ENCODE results near the gene PLEKHG4. TPM values are rescaled to one million over a fixed set of nuclear protein-coding genes. Genes with fewer than 3 reads are reported as not detected.

PLEKHG4 gene
- total and polyA plus RNA-seq, 9 of the 15 experiments (the other 6 are each of a cell fraction or from before 2014, with no cell fraction given): 3.7 to 36.8 (median 17.9) TPM

DNA sequence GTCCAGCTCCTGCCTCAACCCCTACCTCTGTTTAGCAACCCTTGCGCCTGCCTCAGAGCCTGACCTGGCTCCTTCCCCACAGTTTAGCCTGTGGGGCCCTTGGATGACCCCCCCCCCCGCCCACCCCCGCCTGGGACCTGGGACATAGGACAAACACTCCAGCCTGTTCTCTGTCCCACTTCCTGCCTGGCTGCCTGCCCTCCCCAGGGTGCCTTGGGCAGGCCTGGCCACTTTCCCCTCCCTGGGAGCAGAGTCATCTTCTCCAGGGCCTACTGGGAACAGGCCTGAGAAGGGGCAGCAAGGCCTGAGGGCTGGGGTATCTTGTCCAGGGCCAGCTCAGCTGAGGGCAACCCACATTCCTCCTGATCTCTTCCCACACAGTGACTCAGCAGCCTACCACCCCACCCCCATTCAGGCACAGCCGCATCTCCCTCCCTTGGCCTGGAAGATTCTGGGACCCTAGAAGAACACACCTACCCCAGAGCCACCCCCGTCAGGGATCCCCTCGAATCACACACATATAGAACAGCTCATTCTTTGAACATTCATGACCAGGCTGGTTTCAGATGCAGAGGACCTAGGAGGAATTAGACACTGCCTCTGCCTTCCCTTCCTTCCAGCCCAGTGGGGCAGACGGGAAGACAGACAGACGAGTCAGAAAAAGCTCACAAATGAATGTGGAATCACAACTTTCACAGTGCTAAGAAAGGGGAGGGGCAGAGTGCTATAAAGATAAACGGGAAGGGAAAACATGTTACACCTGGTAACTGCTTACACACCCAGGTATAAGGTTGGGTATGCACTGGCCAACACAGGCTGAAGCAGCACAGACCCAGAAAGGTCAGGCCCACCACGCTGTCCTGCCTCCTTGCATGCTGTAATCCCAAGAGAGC is 38.1 kb upstream of the PLEKHG4 start (continued):
- TF ChIP-seq PML (IDR thresholded peaks at IDR 0.05; ENCODE audit: low read length): no peak
- TF ChIP-seq, protein P1, sequence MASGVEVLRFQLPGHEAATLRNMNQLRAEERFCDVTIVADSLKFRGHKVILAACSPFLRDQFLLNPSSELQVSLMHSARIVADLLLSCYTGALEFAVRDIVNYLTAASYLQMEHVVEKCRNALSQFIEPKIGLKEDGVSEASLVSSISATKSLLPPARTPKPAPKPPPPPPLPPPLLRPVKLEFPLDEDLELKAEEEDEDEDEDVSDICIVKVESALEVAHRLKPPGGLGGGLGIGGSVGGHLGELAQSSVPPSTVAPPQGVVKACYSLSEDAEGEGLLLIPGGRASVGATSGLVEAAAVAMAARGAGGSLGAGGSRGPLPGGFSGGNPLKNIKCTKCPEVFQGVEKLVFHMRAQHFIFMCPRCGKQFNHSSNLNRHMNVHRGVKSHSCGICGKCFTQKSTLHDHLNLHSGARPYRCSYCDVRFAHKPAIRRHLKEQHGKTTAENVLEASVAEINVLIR (CRISPR knock-in tag; IDR thresholded peaks at IDR 0.05): no peak
- no peak for TF ChIP-seq HNRNPUL1 (IDR thresholded peaks at IDR 0.05; ENCODE audit: low read length)
- peak; percentile 25; the same call in 1 of the 2 replicates for TF ChIP-seq NFE2L1 (tag; IDR thresholded peaks at IDR 0.05; ENCODE audit: borderline replicate concordance, low read depth)
- TF ChIP-seq, protein P2, sequence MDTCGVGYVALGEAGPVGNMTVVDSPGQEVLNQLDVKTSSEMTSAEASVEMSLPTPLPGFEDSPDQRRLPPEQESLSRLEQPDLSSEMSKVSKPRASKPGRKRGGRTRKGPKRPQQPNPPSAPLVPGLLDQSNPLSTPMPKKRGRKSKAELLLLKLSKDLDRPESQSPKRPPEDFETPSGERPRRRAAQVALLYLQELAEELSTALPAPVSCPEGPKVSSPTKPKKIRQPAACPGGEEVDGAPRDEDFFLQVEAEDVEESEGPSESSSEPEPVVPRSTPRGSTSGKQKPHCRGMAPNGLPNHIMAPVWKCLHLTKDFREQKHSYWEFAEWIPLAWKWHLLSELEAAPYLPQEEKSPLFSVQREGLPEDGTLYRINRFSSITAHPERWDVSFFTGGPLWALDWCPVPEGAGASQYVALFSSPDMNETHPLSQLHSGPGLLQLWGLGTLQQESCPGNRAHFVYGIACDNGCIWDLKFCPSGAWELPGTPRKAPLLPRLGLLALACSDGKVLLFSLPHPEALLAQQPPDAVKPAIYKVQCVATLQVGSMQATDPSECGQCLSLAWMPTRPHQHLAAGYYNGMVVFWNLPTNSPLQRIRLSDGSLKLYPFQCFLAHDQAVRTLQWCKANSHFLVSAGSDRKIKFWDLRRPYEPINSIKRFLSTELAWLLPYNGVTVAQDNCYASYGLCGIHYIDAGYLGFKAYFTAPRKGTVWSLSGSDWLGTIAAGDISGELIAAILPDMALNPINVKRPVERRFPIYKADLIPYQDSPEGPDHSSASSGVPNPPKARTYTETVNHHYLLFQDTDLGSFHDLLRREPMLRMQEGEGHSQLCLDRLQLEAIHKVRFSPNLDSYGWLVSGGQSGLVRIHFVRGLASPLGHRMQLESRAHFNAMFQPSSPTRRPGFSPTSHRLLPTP (IDR thresholded peaks at IDR 0.05; ENCODE audit: borderline replicate concordance, extremely low read depth, insufficient read length): no peak
- TF ChIP-seq PHF20 (IDR thresholded peaks at IDR 0.05; ENCODE audit: partially characterized antibody): no peak
- TF ChIP-seq, protein P3, sequence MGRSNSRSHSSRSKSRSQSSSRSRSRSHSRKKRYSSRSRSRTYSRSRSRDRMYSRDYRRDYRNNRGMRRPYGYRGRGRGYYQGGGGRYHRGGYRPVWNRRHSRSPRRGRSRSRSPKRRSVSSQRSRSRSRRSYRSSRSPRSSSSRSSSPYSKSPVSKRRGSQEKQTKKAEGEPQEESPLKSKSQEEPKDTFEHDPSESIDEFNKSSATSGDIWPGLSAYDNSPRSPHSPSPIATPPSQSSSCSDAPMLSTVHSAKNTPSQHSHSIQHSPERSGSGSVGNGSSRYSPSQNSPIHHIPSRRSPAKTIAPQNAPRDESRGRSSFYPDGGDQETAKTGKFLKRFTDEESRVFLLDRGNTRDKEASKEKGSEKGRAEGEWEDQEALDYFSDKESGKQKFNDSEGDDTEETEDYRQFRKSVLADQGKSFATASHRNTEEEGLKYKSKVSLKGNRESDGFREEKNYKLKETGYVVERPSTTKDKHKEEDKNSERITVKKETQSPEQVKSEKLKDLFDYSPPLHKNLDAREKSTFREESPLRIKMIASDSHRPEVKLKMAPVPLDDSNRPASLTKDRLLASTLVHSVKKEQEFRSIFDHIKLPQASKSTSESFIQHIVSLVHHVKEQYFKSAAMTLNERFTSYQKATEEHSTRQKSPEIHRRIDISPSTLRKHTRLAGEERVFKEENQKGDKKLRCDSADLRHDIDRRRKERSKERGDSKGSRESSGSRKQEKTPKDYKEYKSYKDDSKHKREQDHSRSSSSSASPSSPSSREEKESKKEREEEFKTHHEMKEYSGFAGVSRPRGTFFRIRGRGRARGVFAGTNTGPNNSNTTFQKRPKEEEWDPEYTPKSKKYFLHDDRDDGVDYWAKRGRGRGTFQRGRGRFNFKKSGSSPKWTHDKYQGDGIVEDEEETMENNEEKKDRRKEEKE (IDR thresholded peaks at IDR 0.05; ENCODE audit: borderline replicate concordance in 1 of 2, control insufficient read depth in 1 of 2, low read depth in 2 of 2, low read length in 1 of 2): no peak
- TF ChIP-seq BMI1 (IDR thresholded peaks at IDR 0.05; ENCODE audit: low read length): no peak
- TF ChIP-seq, protein P4, sequence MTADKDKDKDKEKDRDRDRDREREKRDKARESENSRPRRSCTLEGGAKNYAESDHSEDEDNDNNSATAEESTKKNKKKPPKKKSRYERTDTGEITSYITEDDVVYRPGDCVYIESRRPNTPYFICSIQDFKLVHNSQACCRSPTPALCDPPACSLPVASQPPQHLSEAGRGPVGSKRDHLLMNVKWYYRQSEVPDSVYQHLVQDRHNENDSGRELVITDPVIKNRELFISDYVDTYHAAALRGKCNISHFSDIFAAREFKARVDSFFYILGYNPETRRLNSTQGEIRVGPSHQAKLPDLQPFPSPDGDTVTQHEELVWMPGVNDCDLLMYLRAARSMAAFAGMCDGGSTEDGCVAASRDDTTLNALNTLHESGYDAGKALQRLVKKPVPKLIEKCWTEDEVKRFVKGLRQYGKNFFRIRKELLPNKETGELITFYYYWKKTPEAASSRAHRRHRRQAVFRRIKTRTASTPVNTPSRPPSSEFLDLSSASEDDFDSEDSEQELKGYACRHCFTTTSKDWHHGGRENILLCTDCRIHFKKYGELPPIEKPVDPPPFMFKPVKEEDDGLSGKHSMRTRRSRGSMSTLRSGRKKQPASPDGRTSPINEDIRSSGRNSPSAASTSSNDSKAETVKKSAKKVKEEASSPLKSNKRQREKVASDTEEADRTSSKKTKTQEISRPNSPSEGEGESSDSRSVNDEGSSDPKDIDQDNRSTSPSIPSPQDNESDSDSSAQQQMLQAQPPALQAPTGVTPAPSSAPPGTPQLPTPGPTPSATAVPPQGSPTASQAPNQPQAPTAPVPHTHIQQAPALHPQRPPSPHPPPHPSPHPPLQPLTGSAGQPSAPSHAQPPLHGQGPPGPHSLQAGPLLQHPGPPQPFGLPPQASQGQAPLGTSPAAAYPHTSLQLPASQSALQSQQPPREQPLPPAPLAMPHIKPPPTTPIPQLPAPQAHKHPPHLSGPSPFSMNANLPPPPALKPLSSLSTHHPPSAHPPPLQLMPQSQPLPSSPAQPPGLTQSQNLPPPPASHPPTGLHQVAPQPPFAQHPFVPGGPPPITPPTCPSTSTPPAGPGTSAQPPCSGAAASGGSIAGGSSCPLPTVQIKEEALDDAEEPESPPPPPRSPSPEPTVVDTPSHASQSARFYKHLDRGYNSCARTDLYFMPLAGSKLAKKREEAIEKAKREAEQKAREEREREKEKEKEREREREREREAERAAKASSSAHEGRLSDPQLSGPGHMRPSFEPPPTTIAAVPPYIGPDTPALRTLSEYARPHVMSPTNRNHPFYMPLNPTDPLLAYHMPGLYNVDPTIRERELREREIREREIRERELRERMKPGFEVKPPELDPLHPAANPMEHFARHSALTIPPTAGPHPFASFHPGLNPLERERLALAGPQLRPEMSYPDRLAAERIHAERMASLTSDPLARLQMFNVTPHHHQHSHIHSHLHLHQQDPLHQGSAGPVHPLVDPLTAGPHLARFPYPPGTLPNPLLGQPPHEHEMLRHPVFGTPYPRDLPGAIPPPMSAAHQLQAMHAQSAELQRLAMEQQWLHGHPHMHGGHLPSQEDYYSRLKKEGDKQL (CRISPR knock-in tag; IDR thresholded peaks at IDR 0.05; ENCODE audit: borderline replicate concordance): no peak
